ENCODE data around the gene NEXN.

The NEXN gene

DNA sequence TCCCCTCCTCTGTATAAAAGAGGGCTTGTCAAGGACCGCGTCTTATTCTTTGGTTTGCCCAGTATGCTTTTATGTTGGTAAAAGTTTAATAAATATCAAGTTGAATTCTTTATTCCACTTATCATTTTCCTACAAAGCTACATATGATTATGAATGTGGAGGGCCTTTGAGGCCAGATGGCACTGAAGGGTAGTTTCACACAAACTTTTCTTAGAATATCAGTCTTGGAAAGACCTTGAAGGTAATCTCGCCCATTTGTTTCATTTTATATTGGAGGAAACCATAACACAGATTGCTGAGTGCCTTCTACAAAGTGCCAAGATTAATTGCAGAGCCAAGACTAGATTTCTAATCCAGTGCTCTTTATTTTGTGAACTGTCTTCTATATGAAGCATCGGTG, 96.2 kb downstream of the NEXN start:
- no peaks in the 10 kb centered on the region for H3K27me3 Mint-ChIP-seq
- no peak for ATAC-seq (ENCODE audit: low read depth)
- H3K36me3 Mint-ChIP-seq, result peaks cover 5% of the 10 kb centered on the region
- H3K4me3 Mint-ChIP-seq, result no peak overlapping the region
- DNase-seq (ENCODE audit: low spot score in 2 of 2), result no peak
- H3K4me1 Mint-ChIP-seq, result peaks cover 12% of the 10 kb centered on the region
- H3K27ac Mint-ChIP-seq, result no peak overlapping the region
- H3K9me3 Mint-ChIP-seq, result no peaks in the 10 kb centered on the region

DNA sequence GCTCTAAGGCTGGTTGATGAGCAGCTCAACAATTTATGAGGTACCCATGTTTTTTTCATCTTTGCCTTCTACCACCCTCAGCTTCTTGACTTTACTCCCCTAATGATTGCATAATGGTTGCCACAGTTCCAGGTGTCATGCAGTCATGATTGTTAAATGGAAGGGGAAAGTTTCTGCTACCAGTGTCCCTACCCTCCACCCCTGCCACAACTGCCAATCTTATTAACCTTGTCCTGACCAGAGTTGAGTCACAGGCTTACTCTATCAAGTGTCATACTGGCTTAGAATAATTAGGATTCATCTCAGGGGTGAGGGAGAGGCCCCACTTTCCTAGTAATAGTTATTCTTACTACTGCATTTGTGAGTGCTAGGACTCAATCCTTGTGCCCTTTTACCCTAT, 98.4 kb downstream of the NEXN start:
- Mint-ChIP-seq H3K36me3 (peaks cover 5% of the 10 kb centered on the region), H3K4me1 (peaks cover 16% of the 10 kb centered on the region)
- no peak for ATAC-seq (ENCODE audit: low read depth)

GRCh38 chr1:77987919-77988318, 99.5 kb downstream of the NEXN start:
- Mint-ChIP-seq H3K27me3 (no peaks in the 10 kb centered on the region), H3K36me3 (peaks cover 5% of the 10 kb centered on the region), H3K4me3 (no peak overlapping the region), H3K27ac (peak overlapping the region; percentile 10), H3K4me1 (peaks cover 16% of the 10 kb centered on the region), H3K9me3 (no peaks in the 10 kb centered on the region)
- ATAC-seq (ENCODE audit: low read depth) (no peak), DNase-seq (ENCODE audit: low spot score in 2 of 2) (no peak)

More for the DNA sequence above, 98.4 kb downstream of the NEXN start:
- Mint-ChIP-seq H3K27me3 (no peaks in the 10 kb centered on the region), H3K9me3 (no peaks in the 10 kb centered on the region), H3K27ac (no peak overlapping the region), H3K4me3 (no peak overlapping the region)
- no peak for DNase-seq (ENCODE audit: low spot score in 2 of 2)

GRCh38 chr1:77989744-77990143, 101.3 kb downstream of the NEXN start:
- no peak overlapping the region for H3K27ac Mint-ChIP-seq
- H3K27me3 Mint-ChIP-seq, result no peaks in the 10 kb centered on the region
- no peak overlapping the region for H3K4me3 Mint-ChIP-seq
- ATAC-seq (ENCODE audit: low read depth), result no peak
- peaks cover 5% of the 10 kb centered on the region for H3K36me3 Mint-ChIP-seq
- DNase-seq (ENCODE audit: low spot score in 2 of 2), result no peak
- no peaks in the 10 kb centered on the region for H3K9me3 Mint-ChIP-seq
- peaks cover 16% of the 10 kb centered on the region for H3K4me1 Mint-ChIP-seq

DNA sequence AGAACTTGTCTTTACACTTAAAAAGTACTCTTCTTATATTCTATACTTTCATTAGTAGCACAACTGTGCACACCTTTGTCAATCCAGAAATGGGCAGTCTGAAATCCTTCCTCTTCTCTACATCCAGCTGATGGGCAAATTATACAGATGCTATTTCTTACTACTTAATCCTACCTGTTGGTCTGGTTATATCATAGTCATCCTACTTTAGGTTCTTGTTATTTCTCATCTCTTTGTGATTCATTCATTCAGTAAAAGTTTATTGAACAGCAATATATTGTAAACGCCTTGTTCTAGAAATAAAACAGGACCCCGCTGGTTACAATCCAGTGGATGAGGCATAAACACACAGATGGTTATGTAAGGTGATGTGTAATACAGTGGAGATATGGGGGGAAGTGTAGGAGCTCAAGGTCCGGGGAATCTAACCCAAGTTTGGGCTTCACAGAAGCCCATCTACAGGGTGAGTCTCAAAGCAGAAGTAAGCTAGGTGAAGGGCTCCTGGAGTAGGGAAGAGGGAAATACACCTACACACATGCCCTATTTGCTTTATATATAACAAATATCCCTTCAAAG, 102.3 kb downstream of the NEXN start:
- DNase-seq (ENCODE audit: low spot score in 2 of 2), result no peak
- H3K27ac Mint-ChIP-seq, result no peak overlapping the region
- no peak overlapping the region for H3K4me3 Mint-ChIP-seq
- H3K36me3 Mint-ChIP-seq, result peaks cover 4% of the 10 kb centered on the region
- no peak for ATAC-seq (ENCODE audit: low read depth)
- H3K4me1 Mint-ChIP-seq, result peaks cover 16% of the 10 kb centered on the region
- no peaks in the 10 kb centered on the region for H3K9me3 Mint-ChIP-seq
- H3K27me3 Mint-ChIP-seq, result no peaks in the 10 kb centered on the region

GRCh38 chr1:77991638-77992037, 103.2 kb downstream of the NEXN start:
- no peak overlapping the region for H3K27ac Mint-ChIP-seq
- peaks cover 4% of the 10 kb centered on the region for H3K36me3 Mint-ChIP-seq
- H3K4me3 Mint-ChIP-seq, result no peak overlapping the region
- no peaks in the 10 kb centered on the region for H3K9me3 Mint-ChIP-seq
- H3K4me1 Mint-ChIP-seq, result peaks cover 13% of the 10 kb centered on the region
- DNase-seq (ENCODE audit: low spot score in 2 of 2) (no peak), ATAC-seq (ENCODE audit: low read depth) (no peak)
- no peaks in the 10 kb centered on the region for H3K27me3 Mint-ChIP-seq

Data from memory B cell (primary cell).